GM21576 (cell line): ENCODE data around the gene C1orf115.
A peak's percentile ranks its signal among the peaks of the same experiment; 100 is the strongest.
"Not testable (repeated sequence)": the region's sequence is repeated elsewhere in the genome, so short reads cannot be mapped to it uniquely, and the experiment has no call there.

Source experiments
- ATAC-seq: cut with Tn5 transposase; IDR thresholded peaks from one replicate; pipeline ENCODE4 v1.9.1; 2021; ENCODE audit warnings: mild to moderate bottlenecking, moderate library complexity; ENCODE audit not compliant: unreplicated experiment

C1orf115 gene

GRCh38 chr1:220690140-220691052 is at the start of gene C1orf115:
Gene C1orf115, plus strand, starts transcription at chr1:220690363. Its CDS starts 40 bp downstream, at chr1:220690403.
- ATAC-seq = peak; percentile 96

- no peak for ATAC-seq
Measured at GRCh38 chr1:220642285-220642684, 47.9 kb upstream of the C1orf115 start.

GRCh38 chr1:220652995-220653394 is 37.2 kb upstream of the C1orf115 start:
- ATAC-seq = no peak

GRCh38 chr1:220655509-220655908 is 34.7 kb upstream of the C1orf115 start:
- peak; percentile 95 for ATAC-seq

- ATAC-seq = no peak
Measured at GRCh38 chr1:220655961-220656740, 34.0 kb upstream of the C1orf115 start.

GRCh38 chr1:220666349-220666748 is 23.8 kb upstream of the C1orf115 start:
- ATAC-seq = no peak

GRCh38 chr1:220669005-220669404 is 21.2 kb upstream of the C1orf115 start:
- no peak for ATAC-seq

GRCh38 chr1:220670365-220670764 is 19.8 kb upstream of the C1orf115 start:
- no peak for ATAC-seq

- no peak for ATAC-seq
Measured at GRCh38 chr1:220673921-220674320, 16.2 kb upstream of the C1orf115 start.

GRCh38 chr1:220677251-220677650 is 12.9 kb upstream of the C1orf115 start:
- ATAC-seq = no peak

- peak; percentile 93 for ATAC-seq
Measured at GRCh38 chr1:220680085-220680687, 10.0 kb upstream of the C1orf115 start.

- ATAC-seq = no peak
Measured at GRCh38 chr1:220681220-220681880, 8.8 kb upstream of the C1orf115 start.

GRCh38 chr1:220682901-220683576 is 7.1 kb upstream of the C1orf115 start:
- ATAC-seq = no peak

- not testable (repeated sequence) for ATAC-seq
Measured at GRCh38 chr1:220683716-220684115, 6.4 kb upstream of the C1orf115 start.

- ATAC-seq = no peak
Measured at GRCh38 chr1:220684890-220685289, 5.3 kb upstream of the C1orf115 start.

GRCh38 chr1:220685879-220686278 is 4.3 kb upstream of the C1orf115 start:
- no peak for ATAC-seq

GRCh38 chr1:220687809-220688208 is 2.4 kb upstream of the C1orf115 start:
- no peak for ATAC-seq

- ATAC-seq = no peak
Measured at GRCh38 chr1:220689666-220690065, 497 bp upstream of the C1orf115 start.

- ATAC-seq = no peak
Measured at GRCh38 chr1:220691053-220691684, 1.0 kb downstream of the C1orf115 start.
